DMS153 treated with DMSO at 0.1 percent for 48 hours (cell line): ENCODE measurements around the gene ZNRD2.
A peak's percentile ranks its signal among the peaks of the same experiment; 100 is the strongest.

Experiments used
- DNase-seq: peaks from one replicate; lab custom pipeline; 2025; ENCODE audit not compliant: unreplicated experiment; lab: John Stamatoyannopoulos, UW

Gene ZNRD2

DNA sequence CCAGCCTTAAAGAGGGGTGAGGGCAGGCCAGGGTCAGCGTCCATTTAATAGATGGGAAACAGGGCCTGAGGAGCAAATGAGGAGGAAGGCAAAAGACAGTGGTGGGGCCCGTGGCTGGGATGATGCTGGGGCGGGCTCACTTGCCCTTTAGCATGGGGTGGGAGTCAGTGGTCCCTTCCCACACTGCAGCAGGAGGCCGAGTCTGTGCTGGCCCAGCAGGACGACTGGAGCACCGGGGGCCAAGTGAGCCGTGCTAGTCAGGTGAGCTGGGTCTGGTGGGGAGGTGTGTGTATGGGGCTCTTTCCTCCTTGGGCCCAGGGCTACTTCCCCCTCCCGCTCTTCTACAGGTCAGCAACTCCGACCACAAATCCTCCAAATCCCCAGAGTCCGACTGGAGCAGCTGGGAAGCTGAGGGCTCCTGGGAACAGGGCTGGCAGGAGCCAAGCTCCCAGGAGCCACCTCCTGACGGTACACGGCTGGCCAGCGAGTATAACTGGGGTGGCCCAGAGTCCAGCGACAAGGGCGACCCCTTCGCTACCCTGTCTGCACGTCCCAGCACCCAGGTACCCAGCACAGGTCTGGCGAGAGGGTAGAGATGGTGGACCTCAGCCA, 32.6 kb upstream of the ZNRD2 start:
- DNase-seq: no peak

DNA sequence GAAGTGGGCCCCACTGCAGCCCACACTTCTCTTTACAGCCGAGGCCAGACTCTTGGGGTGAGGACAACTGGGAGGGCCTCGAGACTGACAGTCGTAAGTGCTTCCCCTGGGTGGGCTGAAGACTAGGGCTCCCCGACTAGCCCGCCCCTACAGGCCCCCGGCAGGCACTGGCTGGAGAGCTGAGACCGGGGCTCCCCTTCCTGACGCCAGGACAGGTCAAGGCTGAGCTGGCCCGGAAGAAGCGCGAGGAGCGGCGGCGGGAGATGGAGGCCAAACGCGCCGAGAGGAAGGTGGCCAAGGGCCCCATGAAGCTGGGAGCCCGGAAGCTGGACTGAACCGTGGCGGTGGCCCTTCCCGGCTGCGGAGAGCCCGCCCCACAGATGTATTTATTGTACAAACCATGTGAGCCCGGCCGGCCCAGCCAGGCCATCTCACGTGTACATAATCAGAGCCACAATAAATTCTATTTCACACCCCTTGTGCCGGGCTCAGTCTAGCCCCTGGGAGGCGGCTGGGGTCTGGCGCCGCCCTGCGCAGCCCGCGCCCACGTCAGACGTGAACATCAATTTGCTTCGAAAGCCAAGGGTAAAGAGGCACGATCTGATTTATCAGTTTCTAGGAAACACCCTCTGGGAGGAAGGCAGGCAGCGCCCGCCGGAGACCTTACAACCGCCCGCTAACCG, 31.9 kb upstream of the ZNRD2 start:
- no peak for DNase-seq

DNA sequence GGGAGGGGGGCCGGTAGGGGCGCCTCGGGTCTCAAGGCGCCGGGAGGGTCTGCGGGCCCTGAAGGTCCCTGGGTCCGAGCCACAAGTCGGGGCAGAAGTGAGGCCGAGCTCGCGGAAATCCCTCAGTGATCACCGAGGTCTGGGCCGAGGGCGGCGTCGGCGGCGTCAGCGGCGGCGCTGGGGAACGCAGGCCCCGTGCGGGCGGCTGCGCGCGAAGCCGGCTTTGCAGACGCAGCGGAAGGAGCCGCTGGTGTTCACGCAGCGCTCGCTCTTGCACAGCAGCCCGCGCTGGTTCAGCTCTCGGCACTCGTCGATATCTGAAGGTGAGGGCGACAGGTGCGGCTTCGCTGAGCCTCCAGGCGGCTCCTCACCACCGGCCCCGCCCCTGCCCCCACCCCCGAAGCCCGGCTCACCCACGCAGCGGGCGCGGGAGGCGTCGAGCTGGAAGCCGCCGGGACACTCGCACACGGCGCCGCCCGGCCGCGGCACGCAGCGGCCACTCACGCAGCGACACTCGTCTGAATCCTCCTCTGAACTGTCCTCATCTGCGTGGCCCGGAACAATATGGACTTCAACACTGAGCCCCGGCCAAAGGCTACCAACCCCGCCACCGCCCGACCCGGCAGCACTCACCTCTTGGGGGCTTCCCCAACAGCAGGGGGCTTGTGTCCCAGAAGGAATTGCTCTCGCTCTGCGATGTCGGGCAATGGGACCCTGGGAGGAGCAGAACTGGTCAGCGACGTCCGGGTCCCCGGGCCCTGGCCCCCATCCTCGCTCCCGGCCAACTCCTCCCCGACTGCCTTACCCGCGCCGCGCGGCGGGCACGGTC, 31.1 kb upstream of the ZNRD2 start:
- DNase-seq: no peak

DNA sequence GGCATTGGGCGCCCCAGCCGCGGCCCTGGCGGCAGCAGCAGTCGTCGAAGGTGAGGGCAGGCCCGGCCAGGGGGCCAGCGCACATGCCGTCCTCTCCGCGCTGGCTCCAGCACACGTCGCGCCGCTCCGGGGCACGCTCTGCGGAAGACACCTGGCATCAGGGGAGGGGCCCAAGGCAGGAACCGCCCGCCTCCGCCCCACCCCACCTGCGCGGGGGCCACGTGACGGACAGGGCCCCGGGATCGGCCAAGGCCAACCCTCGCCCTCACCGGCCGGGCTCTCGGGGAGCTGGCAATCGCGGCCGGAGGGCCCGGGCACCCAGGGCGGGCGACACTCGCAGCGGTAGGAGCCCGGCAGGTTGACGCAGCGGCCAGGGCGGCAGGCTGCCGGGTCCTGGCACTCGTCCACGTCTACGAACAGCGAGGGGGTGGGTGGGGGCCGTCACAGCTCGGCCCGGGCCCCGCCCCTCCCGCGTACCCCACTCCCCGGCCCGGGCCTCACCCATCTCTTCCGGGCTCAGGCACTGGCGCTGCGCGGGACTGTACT, 30.5 kb upstream of the ZNRD2 start:
- DNase-seq: peak; percentile 36

DNA sequence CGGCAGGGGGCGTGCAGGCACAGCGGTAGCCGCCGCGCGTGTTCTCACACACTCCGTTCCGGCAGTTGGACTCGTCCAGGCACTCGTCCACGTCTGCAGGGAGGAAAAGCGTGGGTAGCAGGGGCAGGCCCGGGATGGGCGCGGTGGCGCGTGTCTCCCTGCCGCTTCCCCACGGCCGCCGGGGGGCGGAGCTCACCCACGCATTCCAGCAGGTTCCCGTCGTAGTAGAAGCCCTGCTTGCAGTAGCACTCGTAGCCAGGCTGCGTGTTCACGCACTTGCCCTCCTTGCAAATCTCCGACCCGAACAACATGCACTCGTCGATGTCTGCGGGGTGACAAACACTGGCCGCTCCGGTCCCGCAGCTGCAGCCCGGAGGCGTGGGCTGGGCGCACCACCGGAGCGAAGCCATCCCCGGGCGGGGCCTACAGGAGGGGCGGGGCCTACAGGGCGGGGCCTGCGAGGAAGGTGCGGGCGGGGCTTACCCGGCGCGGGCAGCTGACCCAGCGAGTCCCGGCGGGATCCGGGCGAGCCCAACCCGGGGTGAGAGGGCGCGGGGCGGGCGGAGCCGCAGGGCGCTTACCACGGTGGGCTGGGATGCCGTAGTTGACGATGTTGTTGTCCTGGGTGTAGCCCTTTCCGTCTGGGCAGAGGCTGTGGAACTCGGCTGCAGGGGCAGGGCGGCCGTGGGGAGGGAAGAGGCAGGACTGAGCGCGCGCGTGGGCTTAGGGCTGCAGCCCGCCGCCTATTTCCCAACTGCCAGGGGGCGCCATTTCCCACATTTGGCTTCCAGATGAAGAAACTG, 29.8 kb upstream of the ZNRD2 start:
- peak; percentile 69 for DNase-seq

DNA sequence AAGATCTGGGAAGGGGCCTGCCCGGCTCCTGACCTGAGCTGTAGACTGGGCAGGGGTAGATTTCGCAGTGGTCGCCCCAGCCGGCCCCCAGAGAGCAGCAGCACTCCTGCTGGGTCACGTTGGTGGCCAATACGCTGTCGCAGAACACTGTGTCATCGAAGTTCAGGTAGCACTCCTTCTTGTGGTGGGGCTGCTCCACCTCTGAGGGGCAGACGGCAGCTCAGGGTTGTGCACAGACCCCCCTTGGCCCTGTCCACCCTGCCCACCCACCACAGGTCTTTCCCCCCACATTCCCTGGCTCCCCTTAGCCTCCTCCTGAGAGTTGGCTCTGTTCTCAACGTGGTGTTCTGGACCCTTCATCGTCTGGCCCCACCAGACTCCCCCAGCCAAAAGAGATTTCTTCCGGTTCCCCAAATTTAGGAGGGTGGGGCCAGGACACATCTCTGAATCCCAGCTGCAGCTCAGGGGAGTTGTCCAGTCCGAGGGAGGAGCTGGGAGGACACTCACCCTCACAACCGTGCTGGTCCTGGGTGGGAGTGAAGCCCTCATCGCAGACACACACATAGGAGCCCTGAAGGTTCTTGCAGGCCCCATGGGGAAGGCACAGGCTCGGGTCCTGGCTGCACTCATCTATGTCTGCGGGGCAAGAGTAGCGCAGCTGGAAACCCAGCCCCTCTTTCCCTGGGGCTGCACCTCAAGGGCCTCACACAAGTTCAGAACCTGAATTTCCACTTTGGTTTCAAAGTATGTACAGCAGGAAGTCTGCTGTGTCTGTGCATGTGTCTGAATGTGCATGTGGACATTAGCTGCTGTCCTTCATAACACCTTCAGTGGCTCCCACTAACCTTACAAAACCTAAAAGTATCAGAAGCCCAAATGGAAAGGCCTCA, 28.9 kb upstream of the ZNRD2 start:
- DNase-seq: no peak

DNA sequence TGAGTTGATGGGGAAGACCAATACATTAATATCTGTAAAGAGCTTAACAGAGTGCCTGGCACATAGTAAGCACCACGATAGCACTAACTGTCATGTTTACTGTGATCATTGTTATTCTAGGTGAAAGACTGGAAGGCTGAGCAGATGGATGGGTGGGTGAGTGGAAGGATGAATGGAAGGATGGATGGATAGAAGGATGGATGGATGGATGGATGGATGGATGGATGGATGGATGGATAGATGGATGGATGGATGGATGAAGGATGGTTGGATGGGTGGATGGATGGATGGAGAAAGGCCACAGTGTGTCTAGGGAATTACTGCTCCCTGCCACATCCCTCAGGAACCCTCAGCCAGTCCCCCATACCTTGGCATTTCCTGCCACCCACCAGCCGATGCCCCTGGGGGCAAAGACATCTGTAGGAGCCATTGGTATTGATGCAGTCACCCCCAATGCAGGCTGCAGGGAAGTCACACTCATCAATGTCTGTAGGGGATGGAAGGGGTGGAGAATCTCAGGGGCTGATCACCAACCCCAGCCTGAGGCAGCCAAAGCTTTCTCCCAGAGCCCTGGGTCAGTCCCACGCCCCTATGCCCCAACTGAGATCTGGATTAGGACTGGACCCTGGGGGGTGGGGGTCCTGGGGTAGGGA, 27.4 kb upstream of the ZNRD2 start:
- no peak for DNase-seq

DNA sequence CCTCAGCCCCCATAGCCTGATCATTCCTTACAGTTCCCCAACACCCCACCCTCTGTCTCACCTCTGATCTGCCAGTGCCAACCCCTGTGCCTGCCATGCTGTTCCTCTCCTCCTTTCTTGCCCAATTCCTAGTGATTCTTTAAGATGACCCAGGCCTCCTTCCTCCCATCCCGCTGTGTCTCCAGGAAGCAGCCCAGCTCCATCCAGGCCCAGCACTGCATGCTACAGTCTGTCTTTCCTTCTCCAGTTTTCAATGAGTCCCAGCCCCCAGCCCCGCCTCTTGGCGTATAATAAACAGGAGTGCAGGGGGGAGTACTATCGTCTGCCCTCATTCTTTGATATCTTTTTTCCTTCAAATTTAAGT, 24.4 kb upstream of the ZNRD2 start:
- DNase-seq: no peak

DNA sequence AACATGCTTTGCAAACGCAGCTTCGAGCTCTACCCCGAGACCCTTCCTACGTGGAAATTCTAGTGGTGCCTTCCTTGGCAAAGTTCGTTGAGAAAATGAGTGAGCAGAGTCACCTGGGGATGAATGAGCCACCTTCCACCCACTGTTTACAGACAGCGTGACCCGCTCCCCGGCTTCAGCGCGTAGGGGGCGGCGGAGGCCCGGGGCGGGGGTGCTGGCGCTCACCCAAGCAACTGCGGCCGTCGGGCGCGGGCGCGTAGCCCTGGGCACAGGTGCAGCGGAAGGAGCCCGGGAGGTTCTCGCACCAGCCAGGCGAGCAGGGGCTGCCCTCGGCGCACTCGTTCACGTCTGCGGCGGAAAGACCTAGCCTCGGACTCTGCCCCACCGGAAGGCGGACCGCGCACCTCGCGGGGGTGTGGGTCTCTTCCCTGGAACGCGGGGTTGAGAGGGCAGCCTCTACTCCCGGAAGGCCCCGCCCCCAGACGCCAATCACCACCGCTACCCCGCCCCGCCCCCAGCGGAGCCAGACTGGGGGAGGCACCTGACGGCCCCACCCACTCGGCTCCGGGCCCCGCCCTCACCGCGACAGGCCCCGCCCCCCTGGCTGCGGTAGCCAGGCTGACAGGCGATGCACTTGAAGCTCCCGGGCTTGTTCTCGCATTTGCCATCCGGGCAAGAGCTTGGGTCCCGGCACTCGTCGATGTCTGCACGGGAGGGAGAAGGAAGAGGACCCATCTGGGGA, 23.9 kb upstream of the ZNRD2 start:
- peak; percentile 94 for DNase-seq

DNA sequence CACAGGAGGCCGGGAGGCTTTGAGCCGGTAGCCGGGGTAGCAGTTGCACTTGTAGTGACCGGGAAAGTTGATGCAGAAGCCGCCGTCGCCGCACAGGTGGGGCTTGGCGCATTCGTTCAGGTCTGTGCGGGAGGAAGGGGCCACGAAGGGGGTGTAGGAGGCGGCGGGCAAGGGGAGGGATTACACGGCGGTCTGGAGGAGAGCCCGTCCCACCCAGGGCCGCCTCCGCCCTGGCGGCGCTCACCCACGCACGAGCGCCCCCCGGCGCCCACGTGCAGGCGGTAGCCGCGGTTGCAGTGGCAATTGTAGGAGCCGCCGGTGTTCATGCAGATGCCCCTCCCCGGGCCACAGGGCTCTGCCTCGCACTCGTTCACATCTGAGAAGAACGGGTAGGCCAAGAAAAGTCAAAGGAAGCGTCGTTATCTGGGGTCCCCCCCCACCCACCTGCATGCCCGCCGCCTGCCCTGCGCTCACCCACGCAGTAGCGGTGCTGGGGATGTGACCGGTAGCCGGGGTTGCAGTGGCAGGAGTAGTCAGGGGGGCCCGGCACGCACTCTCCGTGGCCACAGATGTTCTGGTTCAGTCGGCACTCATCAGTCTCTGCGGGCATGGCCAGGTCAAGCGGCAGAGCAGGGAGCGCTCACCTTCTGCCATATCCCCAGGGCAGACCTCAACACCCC, 22.7 kb upstream of the ZNRD2 start:
- DNase-seq: no peak

DNA sequence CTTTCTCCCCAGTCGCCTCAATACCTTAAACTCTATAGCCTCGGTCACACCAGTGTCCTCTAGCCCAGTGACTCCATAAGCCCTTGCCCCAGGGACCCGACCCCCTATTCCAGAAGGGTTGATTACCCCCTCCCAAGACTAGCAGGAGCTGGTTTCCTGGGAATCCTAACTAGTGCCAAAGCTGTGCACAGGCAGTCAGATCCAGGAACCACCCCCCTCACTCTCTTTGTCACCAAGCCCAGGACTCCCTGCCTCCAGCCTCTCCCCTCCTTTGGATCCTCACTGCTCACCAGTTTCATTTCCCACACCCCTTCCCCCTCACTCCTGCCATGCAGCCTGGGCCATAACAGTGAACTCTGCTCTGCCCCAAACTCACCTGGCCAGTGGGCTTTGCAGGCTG, 21.9 kb upstream of the ZNRD2 start:
- no peak for DNase-seq

DNA sequence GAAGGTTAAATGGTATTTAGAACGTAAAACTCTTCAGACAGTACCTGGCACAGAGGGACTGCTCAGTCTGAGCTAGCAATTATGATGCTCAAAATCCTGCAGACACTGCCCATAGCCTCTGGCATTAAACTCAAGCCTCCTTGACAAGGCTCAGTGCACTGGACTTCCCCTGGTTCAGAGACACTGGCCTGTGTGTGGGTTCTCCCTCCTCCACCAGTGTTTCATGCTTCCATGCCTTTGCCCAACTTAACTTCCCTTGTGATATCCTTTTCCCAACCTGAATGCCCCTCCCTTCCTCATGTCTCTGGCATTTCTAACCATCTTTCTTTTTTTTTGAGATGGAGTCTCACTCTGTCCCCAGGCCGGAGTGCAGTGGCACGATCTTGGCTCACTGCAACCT, 21.2 kb upstream of the ZNRD2 start:
- no peak for DNase-seq

DNA sequence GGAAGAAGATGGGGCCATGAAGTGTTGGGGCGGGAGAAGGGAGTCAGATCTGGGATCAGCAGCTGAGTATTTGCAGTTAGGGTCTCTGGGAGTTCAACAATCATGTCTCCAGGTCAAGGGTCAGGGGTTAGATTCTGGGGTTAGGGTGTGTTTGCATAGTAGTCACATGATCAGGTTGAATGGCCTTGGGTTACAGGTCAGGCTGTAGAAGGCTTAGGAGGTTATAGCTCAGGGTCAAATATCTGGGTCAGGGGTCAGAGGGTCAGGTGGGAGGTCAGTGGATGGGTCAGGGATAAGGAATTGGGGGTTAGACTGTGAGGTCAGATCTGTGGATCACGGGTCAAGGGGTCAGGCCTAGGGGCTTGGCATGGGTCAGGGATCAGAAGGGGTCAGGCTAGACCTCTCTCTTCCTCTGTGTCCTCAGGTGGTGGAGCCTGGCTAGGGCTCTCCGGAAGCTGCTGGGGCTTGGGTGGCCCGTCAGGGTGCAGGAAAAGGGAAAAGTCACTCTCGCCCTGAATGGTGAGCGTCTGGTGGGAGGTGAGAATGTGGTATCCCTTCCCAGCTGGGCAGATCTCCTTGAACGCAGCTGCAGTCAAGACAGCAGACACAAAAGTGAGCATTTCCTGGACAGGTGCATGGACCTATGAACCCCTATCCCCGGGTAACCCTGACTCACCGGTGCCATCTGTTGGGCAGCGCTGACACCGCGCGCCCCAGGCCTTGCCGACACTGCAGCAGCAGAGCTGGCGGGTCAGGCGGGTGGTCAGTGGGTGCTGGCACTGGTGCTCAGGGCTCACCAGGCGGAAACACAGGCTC, 18.5 kb upstream of the ZNRD2 start:
- peak; percentile 84 for DNase-seq

DNA sequence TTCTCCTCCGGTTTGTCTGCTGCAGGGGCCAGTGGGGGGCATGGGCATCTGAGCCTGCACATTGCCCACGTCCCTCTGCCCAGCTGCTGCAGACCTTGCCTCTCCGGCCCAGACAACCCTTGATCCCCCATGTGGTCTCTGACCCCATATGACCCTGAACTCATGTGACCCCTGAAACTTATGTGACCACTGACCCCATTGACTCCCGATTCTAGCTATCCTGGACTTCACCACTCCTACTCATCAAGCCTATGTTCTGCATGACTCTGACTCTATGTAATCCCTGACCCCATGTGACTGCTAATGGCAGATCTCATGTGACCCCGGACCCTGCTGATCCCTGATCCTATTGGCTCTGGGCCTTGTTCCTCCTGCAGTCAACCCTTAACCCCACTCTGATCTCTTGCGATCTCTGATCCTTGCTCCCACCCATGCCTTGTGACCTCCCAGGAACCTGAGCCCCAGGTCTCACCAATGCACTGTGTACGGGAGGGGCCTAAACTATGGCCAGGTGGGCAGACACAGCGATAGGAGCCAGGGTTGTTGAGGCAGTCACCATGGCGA, 17.8 kb upstream of the ZNRD2 start:
- DNase-seq: no peak

DNA sequence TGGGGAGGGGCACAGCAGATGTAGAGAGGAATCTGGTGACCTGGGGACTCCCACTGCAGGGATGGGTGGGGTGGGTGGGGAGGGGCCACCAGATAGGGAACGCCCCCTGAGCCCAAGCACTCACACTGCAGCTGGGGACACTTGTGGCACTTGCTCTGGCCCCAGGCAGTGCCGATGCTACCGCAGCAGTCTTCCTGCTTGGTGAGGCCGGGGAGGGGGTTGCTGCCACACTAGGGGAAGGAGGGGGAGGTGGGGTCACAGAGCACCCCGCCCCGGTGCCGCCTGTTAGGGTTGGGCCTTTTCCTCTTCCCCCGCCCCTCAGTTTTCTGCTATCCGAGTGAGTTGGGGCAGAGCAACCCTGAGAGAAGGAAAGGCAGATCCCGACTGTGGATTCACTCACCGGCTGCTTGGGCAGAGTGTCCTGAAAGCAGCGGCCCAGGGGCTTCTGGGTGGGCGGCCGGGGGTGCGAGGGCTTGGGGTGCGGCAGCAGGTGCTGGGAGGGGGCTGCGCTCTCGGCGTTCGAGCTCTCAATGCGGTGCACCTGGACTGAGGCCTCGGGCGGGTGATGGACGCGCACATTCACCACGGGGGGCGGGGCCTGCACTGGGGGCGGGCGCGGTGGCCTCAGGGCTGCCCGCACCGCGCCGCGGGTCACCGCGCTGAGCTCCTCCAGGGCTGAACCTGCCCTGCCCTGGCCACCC, 16.8 kb upstream of the ZNRD2 start:
- DNase-seq: peak; percentile 64

DNA sequence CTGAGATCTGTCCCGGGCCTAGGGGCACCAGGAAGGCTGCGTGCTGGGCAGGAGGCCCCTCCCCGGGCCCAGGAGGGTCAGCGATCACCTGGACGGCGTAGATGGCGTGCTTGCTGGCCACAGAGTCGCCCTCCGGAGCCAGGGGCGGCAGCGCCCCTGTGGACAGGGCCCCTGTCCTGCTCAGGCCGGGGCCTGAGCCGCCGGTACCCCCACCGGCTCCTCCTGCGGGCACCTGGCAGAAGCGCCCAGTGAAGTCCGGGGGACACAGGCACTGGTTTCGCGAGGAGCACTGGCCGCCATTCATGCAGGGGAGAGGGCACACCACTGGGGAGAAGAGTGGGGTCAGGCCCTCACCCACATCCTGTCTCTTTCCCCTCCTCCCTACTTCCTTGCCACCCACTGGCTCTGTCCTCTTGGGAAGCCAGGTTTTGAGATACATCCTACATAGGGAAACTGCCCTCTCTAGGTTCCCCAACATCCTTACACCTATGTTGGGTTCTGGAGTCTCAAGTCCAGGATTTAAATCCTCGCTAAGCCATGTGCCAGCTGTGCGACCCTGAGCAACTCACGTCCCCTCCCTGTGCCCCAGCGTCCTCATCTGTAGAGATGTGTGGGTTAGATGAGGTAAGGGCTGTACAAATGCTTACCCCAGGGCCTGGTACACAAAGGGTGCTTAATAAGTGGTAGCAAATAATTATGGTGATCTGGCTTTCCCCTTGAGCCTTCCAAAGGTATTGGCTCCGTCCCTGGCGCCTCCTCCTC, 16.0 kb upstream of the ZNRD2 start:
- DNase-seq: no peak
